GM19240 (cell line): ENCODE results near the gene PRKCQ.

ENCODE experiments used
- DNase-seq: peaks from one replicate; pipeline ENCODE4 v3.0.0; 2011; ENCODE audit warnings: low spot score; ENCODE audit not compliant: insufficient read length

The PRKCQ gene

GRCh38 chr10:6408799-6409198 lies 171.3 kb downstream of the PRKCQ start:
- no peak for DNase-seq

- DNase-seq: no peak
Measured at GRCh38 chr10:6407034-6407721, 172.9 kb downstream of the PRKCQ start.

- DNase-seq: no peak
Measured at GRCh38 chr10:6406220-6407033, 173.6 kb downstream of the PRKCQ start.

- DNase-seq: no peak
Measured at GRCh38 chr10:6405713-6406112, 174.4 kb downstream of the PRKCQ start.

- no peak for DNase-seq
Measured at GRCh38 chr10:6404127-6405072, 175.7 kb downstream of the PRKCQ start.

GRCh38 chr10:6402960-6403359 lies 177.1 kb downstream of the PRKCQ start:
- DNase-seq: no peak

GRCh38 chr10:6402349-6402709 lies 177.7 kb downstream of the PRKCQ start:
- no peak for DNase-seq

- peak; percentile 67 for DNase-seq
Measured at GRCh38 chr10:6401558-6402348, 178.3 kb downstream of the PRKCQ start.

GRCh38 chr10:6400821-6401465 lies 179.1 kb downstream of the PRKCQ start:
- DNase-seq: no peak

- DNase-seq: no peak
Measured at GRCh38 chr10:6400331-6400730, 179.7 kb downstream of the PRKCQ start.

GRCh38 chr10:6399879-6400278 lies 180.2 kb downstream of the PRKCQ start:
- DNase-seq: no peak

GRCh38 chr10:6399231-6399741 lies 180.8 kb downstream of the PRKCQ start:
- no peak for DNase-seq

- DNase-seq: no peak
Measured at GRCh38 chr10:6398399-6398798, 181.7 kb downstream of the PRKCQ start.

GRCh38 chr10:6396652-6397051 lies 183.4 kb downstream of the PRKCQ start:
- no peak for DNase-seq

- DNase-seq: no peak
Measured at GRCh38 chr10:6396226-6396625, 183.8 kb downstream of the PRKCQ start.

- no peak for DNase-seq
Measured at GRCh38 chr10:6395606-6396005, 184.5 kb downstream of the PRKCQ start.

GRCh38 chr10:6394084-6394483 lies 186.0 kb downstream of the PRKCQ start:
- DNase-seq: no peak

- DNase-seq: no peak
Measured at GRCh38 chr10:6393168-6393567, 186.9 kb downstream of the PRKCQ start.

- DNase-seq: no peak
Measured at GRCh38 chr10:6390213-6390845, 189.7 kb downstream of the PRKCQ start.
